IPS-20b (cell line): ENCODE results near the gene BABAM2.
"Not testable (repeated sequence)": the region's sequence is repeated elsewhere in the genome, so short reads cannot be mapped to it uniquely, and the experiment has no call there.

Experiments
- H3K27ac ChIP-seq: one replicate; pipeline ENCODE4 v1.5.1; 2013; ENCODE audit warnings: low read length
- H3K27me3 ChIP-seq: 2 replicates; pipeline ENCODE4 v1.6.1; 2013; ENCODE audit warnings: mild to moderate bottlenecking, low read length, inconsistent platforms; ENCODE audit not compliant: insufficient read depth
- H3K36me3 ChIP-seq: 2 replicates; pipeline ENCODE4 v1.6.1; 2013; ENCODE audit warnings: low read depth, mild to moderate bottlenecking, inconsistent platforms, low read length, moderate library complexity; ENCODE audit not compliant: insufficient read depth
- H3K4me1 ChIP-seq: 2 replicates; pipeline ENCODE4 v1.6.1; 2013; ENCODE audit warnings: mild to moderate bottlenecking, control low read depth, inconsistent platforms, low read length, moderate library complexity; ENCODE audit not compliant: insufficient read depth
- H3K4me3 ChIP-seq: 2 replicates; pipeline ENCODE4 v1.5.1; 2013; ENCODE audit warnings: mild to moderate bottlenecking, low read length, inconsistent platforms
- H3K9ac ChIP-seq: 2 replicates; pipeline ENCODE4 v1.6.1; 2013; ENCODE audit warnings: low read depth, mild to moderate bottlenecking, inconsistent platforms, low read length, moderate library complexity
- H3K9me3 ChIP-seq: 2 replicates; pipeline ENCODE4 v1.6.1; 2013; ENCODE audit warnings: mild to moderate bottlenecking, low read depth, low read length, inconsistent platforms; ENCODE audit not compliant: insufficient read depth

BABAM2 gene

GRCh38 chr2:27881815-27882583 lies 8.5 kb upstream of the BABAM2 start:
- not testable (repeated sequence) for H3K27me3 ChIP-seq, H3K9me3 ChIP-seq, H3K27ac ChIP-seq, H3K9ac ChIP-seq, H3K4me3 ChIP-seq, H3K36me3 ChIP-seq, H3K4me1 ChIP-seq

- H3K9ac ChIP-seq, H3K9me3 ChIP-seq, H3K27ac ChIP-seq, H3K27me3 ChIP-seq, H3K4me1 ChIP-seq, H3K36me3 ChIP-seq, H3K4me3 ChIP-seq: not testable (repeated sequence)
These were observed 8.0 kb upstream of the BABAM2 start for GRCh38 chr2:27882584-27882922.

DNA sequence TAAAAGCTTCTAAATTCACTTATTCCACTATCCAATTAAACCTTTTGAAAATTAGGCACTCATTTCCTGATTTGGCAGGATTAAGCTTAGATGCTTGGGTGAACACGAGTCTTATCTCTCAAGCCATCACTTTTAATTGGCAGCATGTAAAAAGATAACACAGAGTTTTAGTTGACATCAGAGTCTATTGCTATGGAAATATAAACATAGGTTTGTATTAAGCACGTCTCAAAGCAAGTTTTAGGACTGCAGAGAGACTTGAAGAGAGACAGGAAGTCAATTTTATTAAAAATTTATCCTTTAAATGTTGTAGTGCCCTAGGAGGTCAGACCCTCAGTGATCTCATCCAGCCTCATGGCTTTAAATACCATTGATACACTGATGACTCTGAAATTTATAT lies 5.9 kb upstream of the BABAM2 start:
- Histone ChIP-seq H3K4me1 (no peaks in the 10 kb centered on the region), H3K27me3 (no peaks in the 10 kb centered on the region), H3K9me3 (no peaks in the 10 kb centered on the region), H3K4me3 (no peak overlapping the region), H3K36me3 (no peaks in the 10 kb centered on the region), H3K9ac (no peak overlapping the region), H3K27ac (no peak overlapping the region)

DNA sequence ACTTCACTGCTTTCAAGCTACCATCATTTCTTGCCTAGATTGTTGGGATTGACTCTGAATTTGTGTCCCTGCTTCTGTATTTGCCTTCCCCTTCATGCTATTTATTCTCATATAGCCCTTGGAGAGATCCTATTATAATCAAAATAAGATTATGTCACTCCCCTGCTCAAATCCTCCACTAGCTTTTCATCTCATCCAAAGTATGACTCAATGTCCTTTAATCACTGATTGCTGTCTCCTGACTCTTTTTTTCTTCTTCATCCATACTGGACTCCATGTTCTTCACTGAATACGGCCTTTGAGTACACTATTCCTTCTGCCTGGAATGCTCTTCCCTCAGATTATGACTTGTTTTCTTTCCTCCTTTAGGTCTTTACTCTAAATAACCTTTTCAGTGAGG lies 5.3 kb upstream of the BABAM2 start:
- H3K27me3 ChIP-seq, result no peaks in the 10 kb centered on the region
- no peaks in the 10 kb centered on the region for H3K36me3 ChIP-seq
- no peaks in the 10 kb centered on the region for H3K4me1 ChIP-seq
- no peak overlapping the region for H3K9ac ChIP-seq
- H3K4me3 ChIP-seq, result no peak overlapping the region
- no peak overlapping the region for H3K27ac ChIP-seq
- no peaks in the 10 kb centered on the region for H3K9me3 ChIP-seq

DNA sequence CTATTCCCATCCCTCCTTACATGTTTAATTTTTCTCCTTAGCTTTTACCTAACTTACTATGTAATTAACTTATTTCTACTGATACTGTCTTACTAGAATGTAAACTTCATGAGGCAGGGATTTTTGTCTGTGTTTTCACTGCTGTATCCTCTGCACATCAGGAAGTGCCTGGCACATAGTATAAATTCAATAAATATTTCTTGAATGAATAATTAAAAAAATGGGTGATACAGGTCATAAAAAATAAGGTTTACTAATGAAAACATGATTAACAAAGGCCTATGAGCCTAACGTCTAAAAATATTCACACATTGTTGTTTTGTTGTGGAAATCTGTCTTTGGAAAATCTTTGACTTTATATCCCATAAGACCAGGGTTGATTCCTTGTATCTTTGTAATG lies 4.9 kb upstream of the BABAM2 start:
- Histone ChIP-seq H3K4me1 (no peaks in the 10 kb centered on the region), H3K36me3 (no peaks in the 10 kb centered on the region), H3K4me3 (no peak overlapping the region), H3K9me3 (no peaks in the 10 kb centered on the region), H3K27ac (no peak overlapping the region), H3K27me3 (no peaks in the 10 kb centered on the region), H3K9ac (no peak overlapping the region)

DNA sequence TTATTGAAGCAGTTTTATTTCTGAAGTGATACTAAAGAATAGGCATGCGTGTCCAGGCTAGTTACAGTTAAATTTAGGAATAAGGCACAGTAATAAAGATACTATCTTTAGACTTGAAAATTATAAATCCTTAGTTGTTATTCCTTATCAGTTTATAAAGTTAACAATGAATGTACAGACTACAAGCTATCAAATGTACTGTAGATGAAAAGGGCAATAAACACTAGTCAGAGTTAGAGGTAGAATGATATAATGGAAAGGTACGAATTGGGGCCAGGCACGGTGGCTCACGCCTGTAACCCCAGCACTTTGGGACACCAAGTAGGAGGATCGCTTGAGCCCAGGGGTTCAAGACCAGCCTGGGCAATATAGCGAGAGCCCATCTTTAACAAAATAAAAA lies 4.2 kb upstream of the BABAM2 start:
- H3K9ac ChIP-seq, result no peak overlapping the region
- H3K36me3 ChIP-seq, result no peaks in the 10 kb centered on the region
- no peaks in the 10 kb centered on the region for H3K9me3 ChIP-seq
- H3K4me1 ChIP-seq, result no peaks in the 10 kb centered on the region
- H3K27ac ChIP-seq, result no peak overlapping the region
- H3K27me3 ChIP-seq, result no peaks in the 10 kb centered on the region
- no peak overlapping the region for H3K4me3 ChIP-seq

GRCh38 chr2:27887111-27887510 lies 3.4 kb upstream of the BABAM2 start:
- no peaks in the 10 kb centered on the region for H3K4me1 ChIP-seq

DNA sequence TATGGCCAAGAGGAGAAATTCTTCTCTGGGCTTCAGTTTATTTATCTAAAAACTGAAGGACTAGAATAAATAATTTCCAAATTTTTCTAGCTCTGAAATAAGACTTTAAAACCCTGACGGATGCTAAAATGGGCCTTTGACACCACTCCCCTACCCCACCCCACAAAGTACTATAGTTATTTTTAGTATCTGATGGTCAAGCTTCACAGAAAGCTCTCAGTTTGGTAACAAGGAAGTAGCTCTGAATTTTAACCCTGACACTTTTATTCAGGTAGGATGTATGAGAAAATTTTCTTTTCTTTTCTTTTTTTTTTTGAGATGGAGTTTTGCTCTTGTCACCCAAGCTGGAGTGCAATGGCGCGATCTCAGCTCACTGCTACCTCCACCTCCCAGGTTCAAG lies 2.7 kb upstream of the BABAM2 start:
- Histone ChIP-seq H3K4me3 (no peak overlapping the region), H3K9ac (no peak overlapping the region), H3K36me3 (no peaks in the 10 kb centered on the region), H3K27ac (no peak overlapping the region), H3K4me1 (no peaks in the 10 kb centered on the region), H3K9me3 (no peaks in the 10 kb centered on the region), H3K27me3 (no peaks in the 10 kb centered on the region)

More at GRCh38 chr2:27887111-27887510, 3.4 kb upstream of the BABAM2 start:
- H3K9ac ChIP-seq, result no peak overlapping the region
- no peak overlapping the region for H3K27ac ChIP-seq
- H3K27me3 ChIP-seq, result no peaks in the 10 kb centered on the region
- H3K36me3 ChIP-seq, result no peaks in the 10 kb centered on the region
- H3K4me3 ChIP-seq, result no peak overlapping the region
- no peaks in the 10 kb centered on the region for H3K9me3 ChIP-seq

DNA sequence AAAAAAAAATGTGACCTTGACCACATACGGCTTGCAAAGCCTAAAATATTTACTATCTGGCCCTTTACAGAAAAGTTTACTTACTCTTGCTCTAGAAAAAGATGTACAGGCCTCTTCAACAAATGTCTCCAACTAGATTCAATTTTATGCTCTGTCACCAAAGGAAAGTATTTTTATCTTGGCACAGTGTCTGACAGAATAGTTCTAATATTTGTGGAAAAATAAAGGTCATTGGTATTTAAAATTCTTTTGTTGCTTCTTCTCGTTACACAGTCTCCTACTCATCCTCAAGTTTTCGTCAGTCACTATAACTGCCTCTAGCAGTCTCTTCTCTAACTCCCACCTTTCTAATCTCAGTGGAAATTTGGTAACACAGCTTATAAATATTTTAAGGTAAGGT lies 1.7 kb upstream of the BABAM2 start:
- Histone ChIP-seq H3K27me3 (no peaks in the 10 kb centered on the region), H3K9ac (no peak overlapping the region), H3K9me3 (no peaks in the 10 kb centered on the region), H3K4me3 (no peak overlapping the region), H3K4me1 (no peaks in the 10 kb centered on the region), H3K27ac (no peak overlapping the region), H3K36me3 (no peaks in the 10 kb centered on the region)

- Histone ChIP-seq H3K9me3 (no peaks in the 10 kb centered on the region), H3K4me3 (peak overlapping the region; percentile 83), H3K36me3 (no peaks in the 10 kb centered on the region), H3K9ac (peak overlapping the region; percentile 83; the same call in 1 of the 2 replicates), H3K27ac (no peak overlapping the region), H3K27me3 (no peaks in the 10 kb centered on the region), H3K4me1 (no peaks in the 10 kb centered on the region)
These were observed 769 bp upstream of the BABAM2 start for GRCh38 chr2:27889774-27890145.

GRCh38 chr2:27890924-27891672 lies 569 bp downstream of the BABAM2 start:
- H3K4me1 ChIP-seq, result no peaks in the 10 kb centered on the region
- peak overlapping the region; percentile 83 for H3K4me3 ChIP-seq
- peak overlapping the region; percentile 35 for H3K27ac ChIP-seq
- no peaks in the 10 kb centered on the region for H3K36me3 ChIP-seq
- H3K9me3 ChIP-seq, result no peaks in the 10 kb centered on the region
- peak overlapping the region; percentile 83; the same call in 1 of the 2 replicates for H3K9ac ChIP-seq
- H3K27me3 ChIP-seq, result no peaks in the 10 kb centered on the region

DNA sequence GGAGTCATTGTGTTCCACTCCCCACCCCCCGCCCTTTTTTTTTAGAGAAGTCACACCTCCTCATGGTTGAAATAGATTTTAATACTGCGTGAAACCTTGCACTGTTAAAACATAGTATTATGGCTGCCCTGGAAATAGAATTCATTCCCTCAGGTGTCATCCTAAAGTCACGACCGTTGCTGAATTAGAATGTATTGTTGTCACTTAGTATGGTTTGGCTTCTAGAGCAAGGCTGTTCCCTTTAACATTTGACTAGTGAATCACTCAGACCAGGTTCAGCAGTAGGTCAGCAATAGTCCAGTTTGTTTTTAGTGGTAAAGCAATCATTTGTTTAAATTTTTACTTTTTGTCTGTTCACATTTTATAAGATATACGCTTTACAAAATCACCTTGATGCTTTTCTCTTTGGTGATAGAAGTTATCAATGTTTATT lies 1.2 kb downstream of the BABAM2 start:
- Histone ChIP-seq H3K27ac (no peak overlapping the region), H3K36me3 (0 out of 2 replicates have a peak, but pooled peaks cover under 1% of the 10 kb centered on the region), H3K9ac (no peak overlapping the region), H3K9me3 (no peaks in the 10 kb centered on the region), H3K4me3 (peak overlapping the region; percentile 83; the same call in 1 of the 2 replicates), H3K27me3 (no peaks in the 10 kb centered on the region), H3K4me1 (no peaks in the 10 kb centered on the region)
